Measurements from ENCODE around the gene ZNF70. TPM values are rescaled to one million over a fixed set of nuclear protein-coding genes. Genes with fewer than 3 reads are reported as not detected.

The ZNF70 gene
- total RNA-seq, 1 experiment from 2014 or later = 2.9 TPM

DNA sequence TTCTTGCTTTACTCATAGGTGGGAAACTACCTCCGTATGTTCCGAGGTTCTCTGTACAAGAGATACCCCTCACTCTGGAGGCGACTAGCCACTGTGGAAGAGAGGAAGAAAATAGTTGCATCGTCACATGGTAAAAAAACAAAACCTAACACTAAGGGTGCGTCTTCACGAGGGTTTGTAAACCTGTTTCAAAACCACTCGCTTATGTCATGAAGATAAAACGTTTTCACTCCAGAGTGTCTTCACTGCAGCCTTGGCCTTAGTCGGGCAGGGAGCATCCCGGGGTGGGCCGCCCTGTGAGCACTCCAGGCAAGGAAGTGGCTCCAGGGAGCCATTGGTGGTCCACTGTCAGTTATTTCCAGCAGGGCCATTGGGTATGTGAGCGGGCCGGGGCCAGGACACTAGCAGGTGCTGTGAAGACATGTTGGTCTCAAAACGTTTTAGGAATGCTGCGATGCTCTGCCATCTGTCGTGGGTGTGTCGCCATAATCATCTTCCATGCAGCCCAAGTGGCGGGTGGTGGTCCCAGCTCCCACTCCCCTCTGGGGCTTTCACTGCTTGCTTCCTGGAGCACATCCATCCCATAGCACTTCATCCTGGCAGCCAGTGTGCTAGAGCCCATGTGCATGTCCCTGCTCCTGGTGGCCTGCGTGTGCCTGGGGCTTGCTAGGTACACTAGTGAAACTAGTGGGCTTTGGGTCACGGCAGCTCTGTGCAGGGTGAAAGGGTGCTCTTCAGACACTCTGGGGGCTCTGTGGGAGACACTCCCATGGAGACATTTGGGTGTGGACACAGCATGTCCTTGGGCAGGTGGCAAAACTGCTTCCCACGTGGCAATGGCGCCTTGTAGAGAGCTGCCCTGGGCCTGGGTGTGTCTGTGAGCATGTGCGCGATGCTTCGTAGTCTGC lies 41.1 kb upstream of the ZNF70 start:
- Histone ChIP-seq H3K4me3 (no peak overlapping the region), H4K20me1 (ENCODE audit: insufficient read depth) (peaks cover 52% of the 10 kb centered on the region), H3K27ac (no peak overlapping the region), H3K79me2 (ENCODE audit: low read depth) (peaks cover 51% of the 10 kb centered on the region), H3F3A (ENCODE audit: insufficient read depth, low read depth) (no peaks in the 10 kb centered on the region), H2AFZ (no peak overlapping the region), H3K4me1 (replicated peaks; ENCODE audit: insufficient read depth) (peaks cover 17% of the 10 kb centered on the region), H3K27me3 (ENCODE audit: insufficient read depth, low read depth) (no peaks in the 10 kb centered on the region), H3K9me3 (ENCODE audit: insufficient read depth, low read depth) (no peaks in the 10 kb centered on the region), H3K9me2 (ENCODE audit: insufficient read depth) (no peaks in the 10 kb centered on the region), H3K36me3 (ENCODE audit: low read depth) (peaks cover 5% of the 10 kb centered on the region; the same call in 1 of the 2 replicates), H3K4me2 (no peak overlapping the region)
- ChIA-PET POLR2A (ENCODE audit: unreplicated experiment) (no interaction called here), CTCF (no interaction called here)
- intact Hi-C loops (cut with micrococcal nuclease; ENCODE audit: unreplicated experiment) = no loop called here
- BruUV-seq (replicated peaks) = no TSS peak
- no peak for DNase-seq
- TF ChIP-seq EZH2 (IDR thresholded peaks at IDR 0.05; ENCODE audit: low read depth) = no peak
- TF ChIP-seq, protein P1, sequence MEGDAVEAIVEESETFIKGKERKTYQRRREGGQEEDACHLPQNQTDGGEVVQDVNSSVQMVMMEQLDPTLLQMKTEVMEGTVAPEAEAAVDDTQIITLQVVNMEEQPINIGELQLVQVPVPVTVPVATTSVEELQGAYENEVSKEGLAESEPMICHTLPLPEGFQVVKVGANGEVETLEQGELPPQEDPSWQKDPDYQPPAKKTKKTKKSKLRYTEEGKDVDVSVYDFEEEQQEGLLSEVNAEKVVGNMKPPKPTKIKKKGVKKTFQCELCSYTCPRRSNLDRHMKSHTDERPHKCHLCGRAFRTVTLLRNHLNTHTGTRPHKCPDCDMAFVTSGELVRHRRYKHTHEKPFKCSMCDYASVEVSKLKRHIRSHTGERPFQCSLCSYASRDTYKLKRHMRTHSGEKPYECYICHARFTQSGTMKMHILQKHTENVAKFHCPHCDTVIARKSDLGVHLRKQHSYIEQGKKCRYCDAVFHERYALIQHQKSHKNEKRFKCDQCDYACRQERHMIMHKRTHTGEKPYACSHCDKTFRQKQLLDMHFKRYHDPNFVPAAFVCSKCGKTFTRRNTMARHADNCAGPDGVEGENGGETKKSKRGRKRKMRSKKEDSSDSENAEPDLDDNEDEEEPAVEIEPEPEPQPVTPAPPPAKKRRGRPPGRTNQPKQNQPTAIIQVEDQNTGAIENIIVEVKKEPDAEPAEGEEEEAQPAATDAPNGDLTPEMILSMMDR (conservative IDR thresholded peaks at IDR 0.05) = no peak

DNA sequence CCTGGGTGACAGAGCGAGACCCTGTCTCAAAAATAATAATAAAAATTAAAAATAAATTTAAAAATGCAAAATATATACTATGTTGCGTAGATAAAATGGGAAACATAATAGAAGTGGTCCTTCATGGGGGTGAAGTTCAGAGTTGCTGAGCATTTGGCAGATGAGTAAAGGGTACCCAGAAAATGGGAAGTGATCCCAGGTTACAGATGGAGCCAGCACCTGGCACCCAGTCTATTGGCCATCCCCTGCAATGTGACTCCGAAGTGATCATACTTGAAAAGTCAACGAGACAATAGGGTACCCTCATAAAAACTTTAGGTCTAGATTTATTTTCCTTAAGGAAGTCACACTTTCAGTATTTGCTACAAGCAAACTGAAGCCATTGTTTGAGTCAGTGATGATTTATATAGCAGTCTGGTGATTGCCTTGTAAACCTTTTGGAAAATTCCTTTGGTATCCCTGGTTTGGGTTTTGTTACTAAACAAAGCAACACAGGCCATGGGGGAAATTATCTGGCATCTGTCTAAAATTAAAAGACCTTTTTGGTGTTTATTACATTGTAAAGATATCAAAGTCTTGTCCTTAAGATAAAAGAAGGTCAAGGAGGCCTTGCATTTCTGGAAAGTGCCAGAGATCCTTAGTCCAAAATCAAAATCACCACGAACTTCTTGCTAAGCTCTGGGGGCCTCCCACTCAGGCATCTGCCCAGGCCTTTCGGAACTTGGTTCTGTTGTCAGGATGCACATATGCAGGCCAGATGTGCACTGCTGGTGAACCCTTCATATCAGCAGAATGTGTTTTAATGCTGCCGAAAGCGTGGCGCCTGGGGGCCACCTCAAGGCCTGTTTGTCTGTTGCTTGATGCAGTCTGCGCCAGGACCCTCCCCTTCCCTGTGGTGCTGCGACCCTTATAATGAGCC lies 40.2 kb upstream of the ZNF70 start:
- Histone ChIP-seq H3K9me3 (ENCODE audit: insufficient read depth, low read depth) (no peaks in the 10 kb centered on the region), H3K4me2 (no peak overlapping the region), H3F3A (ENCODE audit: insufficient read depth, low read depth) (no peaks in the 10 kb centered on the region), H3K79me2 (ENCODE audit: low read depth) (peaks cover 51% of the 10 kb centered on the region), H3K36me3 (ENCODE audit: low read depth) (peaks cover 5% of the 10 kb centered on the region; the same call in 1 of the 2 replicates), H3K27ac (no peak overlapping the region), H3K27me3 (ENCODE audit: insufficient read depth, low read depth) (no peaks in the 10 kb centered on the region), H3K4me1 (replicated peaks; ENCODE audit: insufficient read depth) (peaks cover 21% of the 10 kb centered on the region), H4K20me1 (ENCODE audit: insufficient read depth) (peaks cover 52% of the 10 kb centered on the region), H3K9me2 (ENCODE audit: insufficient read depth) (no peaks in the 10 kb centered on the region), H2AFZ (no peak overlapping the region), H3K4me3 (no peak overlapping the region)
- TF ChIP-seq EZH2 (IDR thresholded peaks at IDR 0.05; ENCODE audit: low read depth) = no peak
- TF ChIP-seq, protein P1 (conservative IDR thresholded peaks at IDR 0.05) = no peak
- ChIA-PET POLR2A (ENCODE audit: unreplicated experiment) (no interaction called here), CTCF (no interaction called here)
- BruUV-seq (replicated peaks) = no TSS peak
- intact Hi-C loops (cut with micrococcal nuclease; ENCODE audit: unreplicated experiment) = no loop called here
- DNase-seq = no peak

DNA sequence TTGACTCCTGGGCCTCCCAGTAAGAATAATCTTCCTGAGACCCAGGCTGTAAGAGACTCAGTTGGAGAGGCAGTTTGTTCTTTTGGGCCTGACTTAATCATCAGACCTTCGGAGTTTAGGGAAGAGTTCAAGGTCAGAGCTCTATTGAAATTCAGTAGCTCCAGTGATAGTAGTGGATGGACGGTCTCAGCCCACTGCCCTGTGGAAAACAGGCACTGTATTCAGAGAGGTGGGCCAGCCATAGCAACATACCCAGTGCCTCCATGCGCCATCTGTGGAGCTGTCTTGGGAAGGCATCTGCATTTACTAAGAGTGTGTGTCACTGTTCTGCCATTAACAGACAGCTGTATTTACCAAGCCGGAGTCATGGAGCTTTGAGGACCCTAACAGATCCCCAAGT lies 38.7 kb upstream of the ZNF70 start:
- Histone ChIP-seq H2AFZ (no peak overlapping the region), H3K4me2 (peak overlapping the region; percentile 89; the same call in 1 of the 2 replicates), H3K79me2 (ENCODE audit: low read depth) (peaks cover 51% of the 10 kb centered on the region), H3K9me3 (ENCODE audit: insufficient read depth, low read depth) (no peaks in the 10 kb centered on the region), H3K27me3 (ENCODE audit: insufficient read depth, low read depth) (no peaks in the 10 kb centered on the region), H3K36me3 (ENCODE audit: low read depth) (peaks cover 5% of the 10 kb centered on the region; the same call in 1 of the 2 replicates), H4K20me1 (ENCODE audit: insufficient read depth) (peaks cover 52% of the 10 kb centered on the region), H3K27ac (no peak overlapping the region), H3K4me3 (no peak overlapping the region), H3K4me1 (replicated peaks; ENCODE audit: insufficient read depth) (peaks cover 21% of the 10 kb centered on the region), H3F3A (ENCODE audit: insufficient read depth, low read depth) (no peaks in the 10 kb centered on the region), H3K9me2 (ENCODE audit: insufficient read depth) (no peaks in the 10 kb centered on the region)
- POLR2A ChIA-PET (ENCODE audit: unreplicated experiment) = interaction anchor here (0.8 kb wide), 1 partner anchor 15 kb away, joined by 5 read pairs; no protein-coding TSS in a partner anchor
- BruUV-seq (replicated peaks) = no TSS peak
- TF ChIP-seq EZH2 (IDR thresholded peaks at IDR 0.05; ENCODE audit: low read depth) = no peak
- TF ChIP-seq, protein P1 (conservative IDR thresholded peaks at IDR 0.05) = no peak
- DNase-seq = no peak
- intact Hi-C loops (cut with micrococcal nuclease; ENCODE audit: unreplicated experiment) = no loop called here
- CTCF ChIA-PET = no interaction called here

Data from PC-9 (cell line).